ENCODE data around the gene PHLPP1.

PHLPP1 gene

DNA sequence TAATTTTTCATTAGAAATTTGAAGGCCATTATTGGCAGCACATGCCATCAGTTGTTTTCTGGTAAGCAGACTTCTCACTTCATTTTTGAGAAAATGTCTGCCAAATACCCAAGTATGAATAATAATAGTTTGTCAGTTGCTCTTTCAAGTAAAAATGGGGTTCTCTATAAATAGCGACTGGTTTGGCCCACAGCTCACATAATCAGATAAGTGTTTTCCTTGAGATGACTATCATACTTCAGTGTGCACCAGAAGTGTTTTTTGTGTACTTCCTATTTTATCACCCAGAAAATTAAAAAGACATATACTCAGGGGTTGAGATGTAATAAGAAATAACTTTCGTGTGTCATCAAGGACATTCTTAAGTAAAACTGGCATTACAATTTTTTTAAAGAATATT is 147.1 kb downstream of the PHLPP1 start:
- Histone ChIP-seq H3K36me3 (ENCODE audit: low read length) (no peaks in the 10 kb centered on the region), H3K27me3 (ENCODE audit: low read length) (no peaks in the 10 kb centered on the region), H4K20me1 (ENCODE audit: low read depth, low read length) (no peaks in the 10 kb centered on the region), H3K4me3 (ENCODE audit: insufficient read depth, low read length, poor library complexity, severe bottlenecking) (no peak overlapping the region), H3K9ac (ENCODE audit: low read length) (no peak overlapping the region), H3K9me3 (ENCODE audit: insufficient read depth, low read length) (no peaks in the 10 kb centered on the region), H3K4me2 (ENCODE audit: low read depth, low read length, poor library complexity, severe bottlenecking) (no peak overlapping the region), H3F3A (ENCODE audit: insufficient read depth) (no peaks in the 10 kb centered on the region), H3K27ac (ENCODE audit: low read depth, low read length) (no peak overlapping the region), H3K9me2 (replicated peaks; ENCODE audit: insufficient read depth, low read length) (no peaks in the 10 kb centered on the region), H3K79me2 (ENCODE audit: insufficient read depth, low read length) (no peaks in the 10 kb centered on the region), H2AFZ (ENCODE audit: low read depth, low read length, severe bottlenecking) (no peak overlapping the region)
- TF ChIP-seq CTCF (IDR thresholded peaks at IDR 0.05; ENCODE audit: insufficient read depth, low read length, poor library complexity, severe bottlenecking): no peak
- TF ChIP-seq EZH2phosphoT487 (conservative IDR thresholded peaks at IDR 0.05; ENCODE audit: low read length): no peak

GRCh38 chr18:62863579-62864001 is 148.2 kb downstream of the PHLPP1 start:
- Histone ChIP-seq H3K4me3 (ENCODE audit: insufficient read depth, low read length, poor library complexity, severe bottlenecking) (no peak overlapping the region), H3K27ac (ENCODE audit: low read depth, low read length) (no peak overlapping the region), H4K20me1 (ENCODE audit: low read depth, low read length) (no peaks in the 10 kb centered on the region), H3K27me3 (ENCODE audit: low read length) (no peaks in the 10 kb centered on the region), H3K79me2 (ENCODE audit: insufficient read depth, low read length) (no peaks in the 10 kb centered on the region), H2AFZ (ENCODE audit: low read depth, low read length, severe bottlenecking) (no peak overlapping the region), H3K36me3 (ENCODE audit: low read length) (no peaks in the 10 kb centered on the region), H3F3A (ENCODE audit: insufficient read depth) (no peaks in the 10 kb centered on the region), H3K9me3 (ENCODE audit: insufficient read depth, low read length) (no peaks in the 10 kb centered on the region), H3K9ac (ENCODE audit: low read length) (no peak overlapping the region), H3K9me2 (replicated peaks; ENCODE audit: insufficient read depth, low read length) (no peaks in the 10 kb centered on the region), H3K4me2 (ENCODE audit: low read depth, low read length, poor library complexity, severe bottlenecking) (no peak overlapping the region)
- TF ChIP-seq EZH2phosphoT487 (conservative IDR thresholded peaks at IDR 0.05; ENCODE audit: low read length): no peak
- TF ChIP-seq CTCF (IDR thresholded peaks at IDR 0.05; ENCODE audit: insufficient read depth, low read length, poor library complexity, severe bottlenecking): no peak

DNA sequence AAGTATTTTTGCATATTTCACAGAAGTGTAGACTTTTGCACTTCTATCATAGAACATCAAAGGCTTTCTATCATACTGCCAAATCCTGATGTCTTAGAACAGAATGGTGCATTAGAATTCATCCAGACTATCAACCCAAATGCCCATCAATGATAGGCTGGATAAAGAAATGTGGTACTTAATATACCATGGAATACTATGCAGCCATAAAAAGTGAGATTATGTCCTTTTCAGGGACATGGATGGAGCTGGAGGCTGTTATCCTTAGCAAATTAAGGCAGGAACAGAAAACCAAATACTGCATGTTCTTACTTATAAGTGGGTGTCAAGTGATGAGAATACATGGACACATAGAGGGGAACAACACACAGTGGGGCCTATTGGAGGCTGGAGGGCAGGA is 150.2 kb downstream of the PHLPP1 start:
- Histone ChIP-seq H3K79me2 (ENCODE audit: insufficient read depth, low read length) (no peaks in the 10 kb centered on the region), H3K4me2 (ENCODE audit: low read depth, low read length, poor library complexity, severe bottlenecking) (no peak overlapping the region), H3K9me3 (ENCODE audit: insufficient read depth, low read length) (no peaks in the 10 kb centered on the region), H3K9ac (ENCODE audit: low read length) (no peak overlapping the region), H4K20me1 (ENCODE audit: low read depth, low read length) (no peaks in the 10 kb centered on the region), H3K27ac (ENCODE audit: low read depth, low read length) (no peak overlapping the region), H3K27me3 (ENCODE audit: low read length) (no peaks in the 10 kb centered on the region), H3K36me3 (ENCODE audit: low read length) (no peaks in the 10 kb centered on the region), H3K9me2 (replicated peaks; ENCODE audit: insufficient read depth, low read length) (no peaks in the 10 kb centered on the region), H3F3A (ENCODE audit: insufficient read depth) (no peaks in the 10 kb centered on the region), H2AFZ (ENCODE audit: low read depth, low read length, severe bottlenecking) (no peak overlapping the region), H3K4me3 (ENCODE audit: insufficient read depth, low read length, poor library complexity, severe bottlenecking) (no peak overlapping the region)
- TF ChIP-seq EZH2phosphoT487 (conservative IDR thresholded peaks at IDR 0.05; ENCODE audit: low read length) (no peak), CTCF (IDR thresholded peaks at IDR 0.05; ENCODE audit: insufficient read depth, low read length, poor library complexity, severe bottlenecking) (no peak)
